ENCODE data around the gene NINJ1. TPM values are rescaled to one million over a fixed set of nuclear protein-coding genes. Genes with fewer than 3 reads are reported as not detected.

NINJ1 gene
- polyA plus RNA-seq, 1 donor = 78.7 TPM

GRCh38 chr9:93086447-93087224, 47.4 kb downstream of the NINJ1 start:
- no CpG with 5 or more reads among the region's 8 CpGs for WGBS (ENCODE audit: insufficient coverage, low lambda C conversion rate)
- no peak for DNase-seq

GRCh38 chr9:93085676-93086075, 48.4 kb downstream of the NINJ1 start:
- Histone ChIP-seq H3K4me3 (ENCODE audit: low read length) (no peak overlapping the region), H3K27ac (ENCODE audit: low read length) (no peak overlapping the region), H3K27me3 (ENCODE audit: control insufficient read depth, insufficient read depth, low read length) (no peaks in the 10 kb centered on the region), H3K4me1 (ENCODE audit: control insufficient read depth, insufficient read depth, low read length) (peaks cover 2% of the 10 kb centered on the region), H3K9me3 (ENCODE audit: control insufficient read depth, low read depth, low read length) (no peaks in the 10 kb centered on the region), H3K36me3 (ENCODE audit: control insufficient read depth, insufficient read depth, low read length) (peaks cover 4% of the 10 kb centered on the region)
- no peak for DNase-seq
- WGBS (ENCODE audit: insufficient coverage, low lambda C conversion rate) = no CpG with 5 or more reads among the region's 4 CpGs

More at GRCh38 chr9:93086447-93087224, 47.4 kb downstream of the NINJ1 start:
- Histone ChIP-seq H3K9me3 (ENCODE audit: control insufficient read depth, low read depth, low read length) (no peaks in the 10 kb centered on the region), H3K27ac (ENCODE audit: low read length) (no peak overlapping the region), H3K27me3 (ENCODE audit: control insufficient read depth, insufficient read depth, low read length) (no peaks in the 10 kb centered on the region), H3K36me3 (ENCODE audit: control insufficient read depth, insufficient read depth, low read length) (peaks cover 4% of the 10 kb centered on the region), H3K4me3 (ENCODE audit: low read length) (no peak overlapping the region), H3K4me1 (ENCODE audit: control insufficient read depth, insufficient read depth, low read length) (peaks cover 2% of the 10 kb centered on the region)

- no peaks in the 10 kb centered on the region for H3K27me3 ChIP-seq (ENCODE audit: control insufficient read depth, insufficient read depth, low read length)
- H3K36me3 ChIP-seq (ENCODE audit: control insufficient read depth, insufficient read depth, low read length) = peaks cover 4% of the 10 kb centered on the region
- peaks cover 2% of the 10 kb centered on the region for H3K4me1 ChIP-seq (ENCODE audit: control insufficient read depth, insufficient read depth, low read length)
- H3K27ac ChIP-seq (ENCODE audit: low read length) = no peak overlapping the region
- DNase-seq = no peak
- WGBS (ENCODE audit: insufficient coverage, low lambda C conversion rate) = no CpG with 5 or more reads among the region's 6 CpGs
- H3K9me3 ChIP-seq (ENCODE audit: control insufficient read depth, low read depth, low read length) = no peaks in the 10 kb centered on the region
- no peak overlapping the region for H3K4me3 ChIP-seq (ENCODE audit: low read length)
These were observed 49.6 kb downstream of the NINJ1 start for GRCh38 chr9:93084471-93084881.

GRCh38 chr9:93083592-93084470, 50.2 kb downstream of the NINJ1 start:
- H3K4me1 ChIP-seq (ENCODE audit: control insufficient read depth, insufficient read depth, low read length) = peaks cover 2% of the 10 kb centered on the region
- H3K4me3 ChIP-seq (ENCODE audit: low read length) = no peak overlapping the region
- no peaks in the 10 kb centered on the region for H3K27me3 ChIP-seq (ENCODE audit: control insufficient read depth, insufficient read depth, low read length)
- WGBS (ENCODE audit: insufficient coverage, low lambda C conversion rate) = no CpG with 5 or more reads among the region's 8 CpGs
- H3K36me3 ChIP-seq (ENCODE audit: control insufficient read depth, insufficient read depth, low read length) = peaks cover 4% of the 10 kb centered on the region
- DNase-seq = no peak
- H3K9me3 ChIP-seq (ENCODE audit: control insufficient read depth, low read depth, low read length) = no peaks in the 10 kb centered on the region
- no peak overlapping the region for H3K27ac ChIP-seq (ENCODE audit: low read length)

GRCh38 chr9:93082841-93083411, 51.1 kb downstream of the NINJ1 start:
- H3K27me3 ChIP-seq (ENCODE audit: control insufficient read depth, insufficient read depth, low read length) = no peaks in the 10 kb centered on the region
- no CpG with 5 or more reads among the region's 18 CpGs for WGBS (ENCODE audit: insufficient coverage, low lambda C conversion rate)
- H3K4me1 ChIP-seq (ENCODE audit: control insufficient read depth, insufficient read depth, low read length) = peaks cover 2% of the 10 kb centered on the region
- no peak for DNase-seq
- H3K27ac ChIP-seq (ENCODE audit: low read length) = no peak overlapping the region
- H3K36me3 ChIP-seq (ENCODE audit: control insufficient read depth, insufficient read depth, low read length) = peaks cover 4% of the 10 kb centered on the region
- no peak overlapping the region for H3K4me3 ChIP-seq (ENCODE audit: low read length)
- no peaks in the 10 kb centered on the region for H3K9me3 ChIP-seq (ENCODE audit: control insufficient read depth, low read depth, low read length)

GRCh38 chr9:93081931-93082330, 52.1 kb downstream of the NINJ1 start:
- DNase-seq = no peak
- peaks cover 4% of the 10 kb centered on the region for H3K36me3 ChIP-seq (ENCODE audit: control insufficient read depth, insufficient read depth, low read length)
- H3K9me3 ChIP-seq (ENCODE audit: control insufficient read depth, low read depth, low read length) = no peaks in the 10 kb centered on the region
- H3K27me3 ChIP-seq (ENCODE audit: control insufficient read depth, insufficient read depth, low read length) = no peaks in the 10 kb centered on the region
- no peak overlapping the region for H3K4me3 ChIP-seq (ENCODE audit: low read length)
- no peak overlapping the region for H3K27ac ChIP-seq (ENCODE audit: low read length)
- 50% methylated on average over 2 of the region's 3 CpGs for WGBS (ENCODE audit: insufficient coverage, low lambda C conversion rate)
- peaks cover 2% of the 10 kb centered on the region for H3K4me1 ChIP-seq (ENCODE audit: control insufficient read depth, insufficient read depth, low read length)

GRCh38 chr9:93081081-93081529, 52.9 kb downstream of the NINJ1 start:
- no peaks in the 10 kb centered on the region for H3K27me3 ChIP-seq (ENCODE audit: control insufficient read depth, insufficient read depth, low read length)
- H3K9me3 ChIP-seq (ENCODE audit: control insufficient read depth, low read depth, low read length) = no peaks in the 10 kb centered on the region
- no peak overlapping the region for H3K4me3 ChIP-seq (ENCODE audit: low read length)
- no CpG with 5 or more reads among the region's 10 CpGs for WGBS (ENCODE audit: insufficient coverage, low lambda C conversion rate)
- H3K36me3 ChIP-seq (ENCODE audit: control insufficient read depth, insufficient read depth, low read length) = peaks cover 4% of the 10 kb centered on the region
- peaks cover 2% of the 10 kb centered on the region for H3K4me1 ChIP-seq (ENCODE audit: control insufficient read depth, insufficient read depth, low read length)
- no peak overlapping the region for H3K27ac ChIP-seq (ENCODE audit: low read length)
- DNase-seq = no peak

GRCh38 chr9:93080406-93080805, 53.6 kb downstream of the NINJ1 start:
- Histone ChIP-seq H3K27me3 (ENCODE audit: control insufficient read depth, insufficient read depth, low read length) (no peaks in the 10 kb centered on the region), H3K36me3 (ENCODE audit: control insufficient read depth, insufficient read depth, low read length) (peaks cover 4% of the 10 kb centered on the region), H3K9me3 (ENCODE audit: control insufficient read depth, low read depth, low read length) (no peaks in the 10 kb centered on the region), H3K4me1 (ENCODE audit: control insufficient read depth, insufficient read depth, low read length) (peaks cover 2% of the 10 kb centered on the region), H3K27ac (ENCODE audit: low read length) (no peak overlapping the region), H3K4me3 (ENCODE audit: low read length) (no peak overlapping the region)
- WGBS (ENCODE audit: insufficient coverage, low lambda C conversion rate) = no CpG with 5 or more reads among the region's 9 CpGs
- no peak for DNase-seq

GRCh38 chr9:93079371-93079770, 54.7 kb downstream of the NINJ1 start:
- Histone ChIP-seq H3K4me1 (ENCODE audit: control insufficient read depth, insufficient read depth, low read length) (peaks cover 2% of the 10 kb centered on the region), H3K27me3 (ENCODE audit: control insufficient read depth, insufficient read depth, low read length) (no peaks in the 10 kb centered on the region), H3K36me3 (ENCODE audit: control insufficient read depth, insufficient read depth, low read length) (peaks cover under 1% of the 10 kb centered on the region), H3K9me3 (ENCODE audit: control insufficient read depth, low read depth, low read length) (no peaks in the 10 kb centered on the region), H3K4me3 (ENCODE audit: low read length) (no peak overlapping the region), H3K27ac (ENCODE audit: low read length) (no peak overlapping the region)
- WGBS (ENCODE audit: insufficient coverage, low lambda C conversion rate) = no CpG with 5 or more reads among the region's 13 CpGs
- DNase-seq = no peak

GRCh38 chr9:93077811-93078210, 56.2 kb downstream of the NINJ1 start:
- H3K4me1 ChIP-seq (ENCODE audit: control insufficient read depth, insufficient read depth, low read length) = no peaks in the 10 kb centered on the region
- H3K27ac ChIP-seq (ENCODE audit: low read length) = no peak overlapping the region
- no peaks in the 10 kb centered on the region for H3K36me3 ChIP-seq (ENCODE audit: control insufficient read depth, insufficient read depth, low read length)
- H3K27me3 ChIP-seq (ENCODE audit: control insufficient read depth, insufficient read depth, low read length) = no peaks in the 10 kb centered on the region
- no CpG with 5 or more reads among the region's 16 CpGs for WGBS (ENCODE audit: insufficient coverage, low lambda C conversion rate)
- no peaks in the 10 kb centered on the region for H3K9me3 ChIP-seq (ENCODE audit: control insufficient read depth, low read depth, low read length)
- no peak for DNase-seq
- H3K4me3 ChIP-seq (ENCODE audit: low read length) = no peak overlapping the region

Data from large intestine (tissue), 3 donors.